ENCODE measurements around the gene MSH5. TPM values are rescaled to one million over a fixed set of nuclear protein-coding genes. Genes with fewer than 3 reads are reported as not detected.

The MSH5 gene
- total and polyA plus RNA-seq, 9 donors, result 4.8 to 19.1 (median 9.1) TPM

DNA sequence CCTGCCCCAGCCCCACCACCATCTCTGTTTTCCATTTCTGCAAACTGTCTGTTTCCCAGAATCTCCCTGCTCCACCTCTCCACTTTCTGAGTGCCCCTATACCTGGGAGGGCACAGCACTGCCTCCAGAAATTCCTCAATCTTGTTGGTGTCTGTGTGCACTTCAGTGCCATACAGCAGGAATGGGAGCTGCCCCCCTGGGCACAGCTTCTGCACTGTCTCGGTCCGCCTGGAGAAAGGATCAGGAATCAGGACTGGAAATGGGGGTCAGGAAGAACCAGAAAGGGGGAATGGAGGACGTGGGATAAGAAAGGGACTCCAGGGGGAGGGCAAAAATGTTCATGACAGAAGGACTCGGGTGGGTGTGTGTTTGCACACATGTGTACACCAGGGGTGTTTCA is 6.1 kb upstream of the MSH5 start:
- Histone ChIP-seq H3K4me3 (no peak overlapping the region), H3K27ac (no peak overlapping the region), H3K9me3 (no peaks in the 10 kb centered on the region), H3K4me1 (ENCODE audit: insufficient read depth) (peaks cover 14% of the 10 kb centered on the region), H3K27me3 (no peaks in the 10 kb centered on the region), H3K36me3 (no peaks in the 10 kb centered on the region)
- no peak for DNase-seq
- 83 to 86% (median 84%) methylated on average over 4 of the region's 4 CpGs for whole genome bisulfite sequencing, 3 donors
- intact Hi-C loops (cut with DNase I), result loop anchor here in 2 of 4 donors (10.0 kb wide), 2 partner anchors 61 to 101 kb away; partner anchors contain the start of gene VARS1 (in 1 of the 2)
- TF ChIP-seq EP300 (IDR thresholded peaks at IDR 0.05) (no peak), POLR2A (IDR thresholded peaks at IDR 0.05) (no peak)
- TF ChIP-seq, protein P1, sequence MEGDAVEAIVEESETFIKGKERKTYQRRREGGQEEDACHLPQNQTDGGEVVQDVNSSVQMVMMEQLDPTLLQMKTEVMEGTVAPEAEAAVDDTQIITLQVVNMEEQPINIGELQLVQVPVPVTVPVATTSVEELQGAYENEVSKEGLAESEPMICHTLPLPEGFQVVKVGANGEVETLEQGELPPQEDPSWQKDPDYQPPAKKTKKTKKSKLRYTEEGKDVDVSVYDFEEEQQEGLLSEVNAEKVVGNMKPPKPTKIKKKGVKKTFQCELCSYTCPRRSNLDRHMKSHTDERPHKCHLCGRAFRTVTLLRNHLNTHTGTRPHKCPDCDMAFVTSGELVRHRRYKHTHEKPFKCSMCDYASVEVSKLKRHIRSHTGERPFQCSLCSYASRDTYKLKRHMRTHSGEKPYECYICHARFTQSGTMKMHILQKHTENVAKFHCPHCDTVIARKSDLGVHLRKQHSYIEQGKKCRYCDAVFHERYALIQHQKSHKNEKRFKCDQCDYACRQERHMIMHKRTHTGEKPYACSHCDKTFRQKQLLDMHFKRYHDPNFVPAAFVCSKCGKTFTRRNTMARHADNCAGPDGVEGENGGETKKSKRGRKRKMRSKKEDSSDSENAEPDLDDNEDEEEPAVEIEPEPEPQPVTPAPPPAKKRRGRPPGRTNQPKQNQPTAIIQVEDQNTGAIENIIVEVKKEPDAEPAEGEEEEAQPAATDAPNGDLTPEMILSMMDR (IDR thresholded peaks at IDR 0.05), result no peak

GRCh38 chr6:31734247-31734820 is 5.5 kb upstream of the MSH5 start:
- Histone ChIP-seq H3K4me1 (ENCODE audit: insufficient read depth) (peaks cover 12% of the 10 kb centered on the region), H3K27me3 (no peaks in the 10 kb centered on the region), H3K27ac (peak overlapping the region; percentile 83 to 90), H3K9me3 (no peaks in the 10 kb centered on the region), H3K36me3 (no peaks in the 10 kb centered on the region), H3K4me3 (peak overlapping the region; percentile 63)
- intact Hi-C loops (cut with DNase I), result loop anchor here in 2 of 4 donors (10.0 kb wide), 2 partner anchors 60 to 100 kb away; partner anchors contain the start of gene VARS1 (in 1 of the 2)
- DNase-seq, result no peak
- 20 to 32% (median 30%) methylated on average over 2 of the region's 2 CpGs for WGBS, 3 donors
- TF ChIP-seq EP300 (IDR thresholded peaks at IDR 0.05) (no peak), POLR2A (IDR thresholded peaks at IDR 0.05) (no peak)
- TF ChIP-seq, protein P1 (IDR thresholded peaks at IDR 0.05), result no peak

DNA sequence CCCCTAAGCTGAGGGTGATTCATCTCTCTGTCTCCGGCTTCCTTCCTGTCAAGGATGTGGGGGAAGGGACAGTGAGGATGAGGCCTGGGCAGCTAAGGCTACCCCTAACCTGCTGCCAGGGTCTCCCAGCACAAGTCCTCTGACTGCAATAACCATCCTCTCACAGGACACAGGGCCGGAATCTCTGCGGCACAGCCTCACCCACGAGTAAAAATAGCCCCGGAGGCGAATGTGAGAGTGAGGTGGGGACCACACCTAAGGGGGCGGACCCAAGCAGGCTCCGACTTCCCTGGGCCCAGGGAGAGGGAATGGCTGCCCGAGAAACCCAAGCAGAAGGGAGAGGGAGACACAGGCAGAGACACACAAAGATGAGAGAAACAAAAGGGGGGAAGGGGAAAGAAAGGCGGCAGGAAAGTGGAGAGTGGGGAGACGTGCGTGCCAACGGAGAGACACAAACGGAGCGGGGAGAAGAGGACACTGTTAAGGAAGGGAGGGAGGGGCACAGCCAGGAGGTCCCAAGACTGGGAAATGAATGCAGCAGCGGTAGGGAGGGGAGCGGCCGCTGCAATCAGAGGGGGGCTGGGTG is 4.9 kb upstream of the MSH5 start:
- intact Hi-C loops (cut with DNase I), result loop anchor here in 3 of 4 donors (5.0 to 10.0 kb wide), 3 partner anchors 60 to 100 kb away; partner anchors contain the start of gene VARS1 (in 1 of the 3)
- peaks cover 12% of the 10 kb centered on the region for H3K4me1 ChIP-seq (ENCODE audit: insufficient read depth)
- 0 to 1% (median 0%) methylated on average over 18 of the region's 18 CpGs for WGBS, 3 donors

GRCh38 chr6:31736021-31736767 is 3.6 kb upstream of the MSH5 start, which contains the start of gene CLIC1:
TSS of gene CLIC1 (minus strand) at chr6:31736530. CDS start at chr6:31736300, 230 bp downstream.
- Histone ChIP-seq H3K27ac (peak within 1 kb of the TSS; percentile 83 to 90), H3K4me1 (ENCODE audit: insufficient read depth) (peaks cover 12% of the 10 kb centered on the region), H3K4me3 (peak within 1 kb of the TSS; percentile 63), H3K36me3 (no peaks in the 10 kb centered on the region), H3K9me3 (no peaks in the 10 kb centered on the region), H3K27me3 (no peaks in the 10 kb centered on the region)
- peak; percentile 87 to 93 (median 89) for DNase-seq
- TF ChIP-seq POLR2A (IDR thresholded peaks at IDR 0.05), result peak; percentile 97
- TF ChIP-seq, protein P1 (IDR thresholded peaks at IDR 0.05), result no peak
- 0 to 1% (median 1%) methylated on average over 24 of the region's 24 CpGs for WGBS, 3 donors
- intact Hi-C loops (cut with DNase I), result loop anchor here in 3 of 4 donors (5.0 to 10.0 kb wide), 3 partner anchors 59 to 99 kb away; partner anchors contain the start of gene VARS1 (in 1 of the 3)

More for the DNA sequence above, 4.9 kb upstream of the MSH5 start:
- H3K27ac ChIP-seq, result peak overlapping the region; percentile 83 to 90
- DNase-seq, result peak; percentile 42 to 57 (median 56)
- H3K36me3 ChIP-seq, result no peaks in the 10 kb centered on the region
- H3K9me3 ChIP-seq, result no peaks in the 10 kb centered on the region
- H3K4me3 ChIP-seq, result peak overlapping the region; percentile 63
- TF ChIP-seq, protein P1 (IDR thresholded peaks at IDR 0.05), result no peak
- TF ChIP-seq EP300 (IDR thresholded peaks at IDR 0.05) (no peak), POLR2A (IDR thresholded peaks at IDR 0.05) (peak; percentile 38)
- no peaks in the 10 kb centered on the region for H3K27me3 ChIP-seq

All from ovary (tissue), 9 donors.